ENCODE measurements around the gene DAW1.

The DAW1 gene

GRCh38 chr2:227942965-227943364, 71.5 kb downstream of the DAW1 start:
- no peak overlapping the region for H3K4me3 ChIP-seq (ENCODE audit: insufficient read depth, low read depth, low read length, poor library complexity, severe bottlenecking)
- H3K36me3 ChIP-seq (ENCODE audit: control insufficient read depth, insufficient read depth, low read length): no peaks in the 10 kb centered on the region
- no peaks in the 10 kb centered on the region for H3K9me3 ChIP-seq (ENCODE audit: control insufficient read depth, low read length)
- DNase-seq: no peak
- no peak overlapping the region for H3K27ac ChIP-seq (ENCODE audit: insufficient read depth, low read length, poor library complexity, severe bottlenecking)
- H3K4me1 ChIP-seq (ENCODE audit: control insufficient read depth, insufficient read depth, low read length, poor library complexity, severe bottlenecking): no peaks in the 10 kb centered on the region
- H3K27me3 ChIP-seq (replicated peaks; ENCODE audit: control insufficient read depth, insufficient read depth, low read length, poor library complexity, severe bottlenecking): no peaks in the 10 kb centered on the region

GRCh38 chr2:227960317-227960716, 88.9 kb downstream of the DAW1 start:
- H3K4me3 ChIP-seq (ENCODE audit: insufficient read depth, low read depth, low read length, poor library complexity, severe bottlenecking): no peak overlapping the region
- no peaks in the 10 kb centered on the region for H3K4me1 ChIP-seq (ENCODE audit: control insufficient read depth, insufficient read depth, low read length, poor library complexity, severe bottlenecking)
- no peaks in the 10 kb centered on the region for H3K9me3 ChIP-seq (ENCODE audit: control insufficient read depth, low read length)
- no peak for DNase-seq
- no peaks in the 10 kb centered on the region for H3K36me3 ChIP-seq (ENCODE audit: control insufficient read depth, insufficient read depth, low read length)
- no peaks in the 10 kb centered on the region for H3K27me3 ChIP-seq (replicated peaks; ENCODE audit: control insufficient read depth, insufficient read depth, low read length, poor library complexity, severe bottlenecking)
- no peak overlapping the region for H3K27ac ChIP-seq (ENCODE audit: insufficient read depth, low read length, poor library complexity, severe bottlenecking)

- Histone ChIP-seq H3K27me3 (replicated peaks; ENCODE audit: control insufficient read depth, insufficient read depth, low read length, poor library complexity, severe bottlenecking) (no peaks in the 10 kb centered on the region), H3K9me3 (ENCODE audit: control insufficient read depth, low read length) (no peaks in the 10 kb centered on the region), H3K27ac (ENCODE audit: insufficient read depth, low read length, poor library complexity, severe bottlenecking) (no peak overlapping the region), H3K36me3 (ENCODE audit: control insufficient read depth, insufficient read depth, low read length) (no peaks in the 10 kb centered on the region), H3K4me3 (ENCODE audit: insufficient read depth, low read depth, low read length, poor library complexity, severe bottlenecking) (no peak overlapping the region), H3K4me1 (ENCODE audit: control insufficient read depth, insufficient read depth, low read length, poor library complexity, severe bottlenecking) (no peaks in the 10 kb centered on the region)
- no peak for DNase-seq
These were observed 100.3 kb downstream of the DAW1 start for GRCh38 chr2:227971619-227972230.

- Histone ChIP-seq H3K9me3 (ENCODE audit: control insufficient read depth, low read length) (no peaks in the 10 kb centered on the region), H3K4me1 (ENCODE audit: control insufficient read depth, insufficient read depth, low read length, poor library complexity, severe bottlenecking) (no peaks in the 10 kb centered on the region), H3K27ac (ENCODE audit: insufficient read depth, low read length, poor library complexity, severe bottlenecking) (no peak overlapping the region), H3K36me3 (ENCODE audit: control insufficient read depth, insufficient read depth, low read length) (no peaks in the 10 kb centered on the region), H3K4me3 (ENCODE audit: insufficient read depth, low read depth, low read length, poor library complexity, severe bottlenecking) (no peak overlapping the region), H3K27me3 (replicated peaks; ENCODE audit: control insufficient read depth, insufficient read depth, low read length, poor library complexity, severe bottlenecking) (no peaks in the 10 kb centered on the region)
- DNase-seq: no peak
These were observed 101.8 kb downstream of the DAW1 start for GRCh38 chr2:227973241-227973640.

Data from effector memory CD4-positive, alpha-beta T cell (primary cell).